ENCODE measurements around the gene NOVA1.
A peak's percentile ranks its signal among the peaks of the same experiment; 100 is the strongest.
"Not testable (repeated sequence)": the region's sequence is repeated elsewhere in the genome, so short reads cannot be mapped to it uniquely, and the experiment has no call there.

The NOVA1 gene

GRCh38 chr14:26597589-26598080 is at the start of gene NOVA1:
Gene NOVA1 (minus strand): TSS chr14:26598033. CDS start chr14:26597436, 597 bp downstream.
- peak within 1 kb of the TSS; percentile 74 to 87 for H3K4me3 ChIP-seq (ENCODE audit: low read depth in 1 of 2, low read length in 2 of 2)
- peak within 1 kb of the TSS; percentile 60 for H3K9ac ChIP-seq (ENCODE audit: low read length)
- H3K4me1 ChIP-seq (ENCODE audit: insufficient read depth, low read length): peaks cover 12% of the 10 kb centered on the region
- H3K27me3 ChIP-seq (ENCODE audit: control insufficient read depth in 1 of 2, insufficient read depth in 2 of 2, low read length in 2 of 2): no peaks in the 10 kb centered on the region
- H3K27ac ChIP-seq (ENCODE audit: low read depth, low read length): peak within 1 kb of the TSS; percentile 89
- no peaks in the 10 kb centered on the region for H3K36me3 ChIP-seq (ENCODE audit: insufficient read depth, low read length)
- no peaks in the 10 kb centered on the region for H3K9me3 ChIP-seq (ENCODE audit: low read length)

- H3K27ac ChIP-seq (ENCODE audit: low read depth, low read length); H3K9ac ChIP-seq (ENCODE audit: low read length); H3K9me3 ChIP-seq (ENCODE audit: low read length); H3K4me1 ChIP-seq (ENCODE audit: insufficient read depth, low read length); H3K4me3 ChIP-seq (ENCODE audit: low read depth in 1 of 2, low read length in 2 of 2); H3K36me3 ChIP-seq (ENCODE audit: insufficient read depth, low read length); H3K27me3 ChIP-seq (ENCODE audit: control insufficient read depth in 1 of 2, insufficient read depth in 2 of 2, low read length in 2 of 2): not testable (repeated sequence)
Measured at GRCh38 chr14:26645057-26645456, 47.2 kb upstream of the NOVA1 start.

- H3K4me1 ChIP-seq (ENCODE audit: insufficient read depth, low read length): no peaks in the 10 kb centered on the region
- no peak overlapping the region for H3K4me3 ChIP-seq (ENCODE audit: low read depth in 1 of 2, low read length in 2 of 2)
Measured at GRCh38 chr14:26636561-26636960, 38.7 kb upstream of the NOVA1 start.

GRCh38 chr14:26634946-26635345 is 37.1 kb upstream of the NOVA1 start:
- H3K27ac ChIP-seq (ENCODE audit: low read depth, low read length); H3K4me1 ChIP-seq (ENCODE audit: insufficient read depth, low read length); H3K4me3 ChIP-seq (ENCODE audit: low read depth in 1 of 2, low read length in 2 of 2); H3K9ac ChIP-seq (ENCODE audit: low read length); H3K27me3 ChIP-seq (ENCODE audit: control insufficient read depth in 1 of 2, insufficient read depth in 2 of 2, low read length in 2 of 2); H3K36me3 ChIP-seq (ENCODE audit: insufficient read depth, low read length); H3K9me3 ChIP-seq (ENCODE audit: low read length): not testable (repeated sequence)

More at GRCh38 chr14:26636561-26636960, 38.7 kb upstream of the NOVA1 start:
- no peaks in the 10 kb centered on the region for H3K27me3 ChIP-seq (ENCODE audit: control insufficient read depth in 1 of 2, insufficient read depth in 2 of 2, low read length in 2 of 2)
- no peaks in the 10 kb centered on the region for H3K9me3 ChIP-seq (ENCODE audit: low read length)
- no peak overlapping the region for H3K27ac ChIP-seq (ENCODE audit: low read depth, low read length)
- H3K36me3 ChIP-seq (ENCODE audit: insufficient read depth, low read length): no peaks in the 10 kb centered on the region
- H3K9ac ChIP-seq (ENCODE audit: low read length): no peak overlapping the region

GRCh38 chr14:26626256-26626655 is 28.4 kb upstream of the NOVA1 start:
- no peaks in the 10 kb centered on the region for H3K9me3 ChIP-seq (ENCODE audit: low read length)

GRCh38 chr14:26622611-26623010 is 24.8 kb upstream of the NOVA1 start:
- no peak overlapping the region for H3K9ac ChIP-seq (ENCODE audit: low read length)
- no peak overlapping the region for H3K4me3 ChIP-seq (ENCODE audit: low read depth in 1 of 2, low read length in 2 of 2)
- H3K4me1 ChIP-seq (ENCODE audit: insufficient read depth, low read length): no peaks in the 10 kb centered on the region
- H3K27ac ChIP-seq (ENCODE audit: low read depth, low read length): no peak overlapping the region
- no peaks in the 10 kb centered on the region for H3K36me3 ChIP-seq (ENCODE audit: insufficient read depth, low read length)
- H3K9me3 ChIP-seq (ENCODE audit: low read length): no peaks in the 10 kb centered on the region
- H3K27me3 ChIP-seq (ENCODE audit: control insufficient read depth in 1 of 2, insufficient read depth in 2 of 2, low read length in 2 of 2): no peaks in the 10 kb centered on the region

More at GRCh38 chr14:26626256-26626655, 28.4 kb upstream of the NOVA1 start:
- H3K4me1 ChIP-seq (ENCODE audit: insufficient read depth, low read length): no peaks in the 10 kb centered on the region
- H3K36me3 ChIP-seq (ENCODE audit: insufficient read depth, low read length): no peaks in the 10 kb centered on the region
- H3K4me3 ChIP-seq (ENCODE audit: low read depth in 1 of 2, low read length in 2 of 2): no peak overlapping the region
- H3K27me3 ChIP-seq (ENCODE audit: control insufficient read depth in 1 of 2, insufficient read depth in 2 of 2, low read length in 2 of 2): no peaks in the 10 kb centered on the region
- no peak overlapping the region for H3K9ac ChIP-seq (ENCODE audit: low read length)
- no peak overlapping the region for H3K27ac ChIP-seq (ENCODE audit: low read depth, low read length)

GRCh38 chr14:26621807-26622560 is 24.2 kb upstream of the NOVA1 start:
- Histone ChIP-seq H3K4me1 (ENCODE audit: insufficient read depth, low read length) (no peaks in the 10 kb centered on the region), H3K9ac (ENCODE audit: low read length) (no peak overlapping the region), H3K27ac (ENCODE audit: low read depth, low read length) (no peak overlapping the region), H3K36me3 (ENCODE audit: insufficient read depth, low read length) (no peaks in the 10 kb centered on the region), H3K9me3 (ENCODE audit: low read length) (no peaks in the 10 kb centered on the region), H3K4me3 (ENCODE audit: low read depth in 1 of 2, low read length in 2 of 2) (no peak overlapping the region), H3K27me3 (ENCODE audit: control insufficient read depth in 1 of 2, insufficient read depth in 2 of 2, low read length in 2 of 2) (no peaks in the 10 kb centered on the region)

- Histone ChIP-seq H3K9me3 (ENCODE audit: low read length) (no peaks in the 10 kb centered on the region), H3K4me1 (ENCODE audit: insufficient read depth, low read length) (no peaks in the 10 kb centered on the region), H3K36me3 (ENCODE audit: insufficient read depth, low read length) (no peaks in the 10 kb centered on the region)
Measured at GRCh38 chr14:26621364-26621763, 23.5 kb upstream of the NOVA1 start.

GRCh38 chr14:26611259-26611658 is 13.4 kb upstream of the NOVA1 start:
- H3K9ac ChIP-seq (ENCODE audit: low read length): no peak overlapping the region
- no peaks in the 10 kb centered on the region for H3K36me3 ChIP-seq (ENCODE audit: insufficient read depth, low read length)
- no peaks in the 10 kb centered on the region for H3K4me1 ChIP-seq (ENCODE audit: insufficient read depth, low read length)
- H3K27ac ChIP-seq (ENCODE audit: low read depth, low read length): no peak overlapping the region
- H3K27me3 ChIP-seq (ENCODE audit: control insufficient read depth in 1 of 2, insufficient read depth in 2 of 2, low read length in 2 of 2): no peaks in the 10 kb centered on the region
- H3K9me3 ChIP-seq (ENCODE audit: low read length): no peaks in the 10 kb centered on the region
- no peak overlapping the region for H3K4me3 ChIP-seq (ENCODE audit: low read depth in 1 of 2, low read length in 2 of 2)

More at GRCh38 chr14:26621364-26621763, 23.5 kb upstream of the NOVA1 start:
- Histone ChIP-seq H3K27me3 (ENCODE audit: control insufficient read depth in 1 of 2, insufficient read depth in 2 of 2, low read length in 2 of 2) (no peaks in the 10 kb centered on the region), H3K9ac (ENCODE audit: low read length) (no peak overlapping the region), H3K4me3 (ENCODE audit: low read depth in 1 of 2, low read length in 2 of 2) (no peak overlapping the region), H3K27ac (ENCODE audit: low read depth, low read length) (no peak overlapping the region)

- no peaks in the 10 kb centered on the region for H3K9me3 ChIP-seq (ENCODE audit: low read length)
- no peaks in the 10 kb centered on the region for H3K4me1 ChIP-seq (ENCODE audit: insufficient read depth, low read length)
- no peaks in the 10 kb centered on the region for H3K36me3 ChIP-seq (ENCODE audit: insufficient read depth, low read length)
- H3K9ac ChIP-seq (ENCODE audit: low read length): no peak overlapping the region
- H3K4me3 ChIP-seq (ENCODE audit: low read depth in 1 of 2, low read length in 2 of 2): no peak overlapping the region
- no peaks in the 10 kb centered on the region for H3K27me3 ChIP-seq (ENCODE audit: control insufficient read depth in 1 of 2, insufficient read depth in 2 of 2, low read length in 2 of 2)
- no peak overlapping the region for H3K27ac ChIP-seq (ENCODE audit: low read depth, low read length)
Measured at GRCh38 chr14:26606729-26607312, 9.0 kb upstream of the NOVA1 start.

- no peak overlapping the region for H3K9ac ChIP-seq (ENCODE audit: low read length)
- H3K27me3 ChIP-seq (ENCODE audit: control insufficient read depth in 1 of 2, insufficient read depth in 2 of 2, low read length in 2 of 2): no peaks in the 10 kb centered on the region
- no peak overlapping the region for H3K27ac ChIP-seq (ENCODE audit: low read depth, low read length)
- H3K9me3 ChIP-seq (ENCODE audit: low read length): no peaks in the 10 kb centered on the region
- no peaks in the 10 kb centered on the region for H3K4me1 ChIP-seq (ENCODE audit: insufficient read depth, low read length)
- no peaks in the 10 kb centered on the region for H3K36me3 ChIP-seq (ENCODE audit: insufficient read depth, low read length)
- H3K4me3 ChIP-seq (ENCODE audit: low read depth in 1 of 2, low read length in 2 of 2): no peak overlapping the region
Measured at GRCh38 chr14:26605602-26606001, 7.8 kb upstream of the NOVA1 start.

Measured in muscle layer of colon (tissue), 2 donors.